SK-N-SH treated with all-trans-retinoic acid at 6 μM for 48 hours (cell line): Measurements from ENCODE around the gene KIAA1671.

Experiments used
- ARNTL ChIP-seq: fragments of 450-650 bp; formaldehyde crosslinking; IDR thresholded peaks from 2 replicates; pipeline ENCODE4 v1.5.0; 2020; ENCODE audit warnings: low read depth, mild to moderate bottlenecking, moderate library complexity, borderline replicate concordance
- CREB5 ChIP-seq: fragments of 250-450 bp; sonication (Bioruptor Pico); IDR thresholded peaks from 2 replicates; pipeline ENCODE4 v1.5.1; 2020; ENCODE audit warnings: low read depth, mild to moderate bottlenecking, moderate library complexity
- OSR1 ChIP-seq: fragments of 250-450 bp; sonication (Bioruptor Pico); IDR thresholded peaks from 2 replicates; pipeline ENCODE4 v1.8.0; 2022; ENCODE audit warnings: moderate library complexity, mild to moderate bottlenecking, inconsistent platforms
- PATZ1 ChIP-seq: fragments of 250-450 bp; sonication (Bioruptor Pico); IDR thresholded peaks from 2 replicates; pipeline ENCODE4 v1.8.0; 2020; ENCODE audit warnings: mild to moderate bottlenecking, moderate library complexity, borderline replicate concordance
- PPARA ChIP-seq: fragments of 250-450 bp; sonication (Bioruptor Pico); IDR thresholded peaks from 2 replicates; pipeline ENCODE4 v1.5.0; 2020; ENCODE audit warnings: mild to moderate bottlenecking, borderline replicate concordance
- SNAI2 ChIP-seq: fragments of 250-450 bp; sonication (Bioruptor Pico); IDR thresholded peaks from 2 replicates; pipeline ENCODE4 v1.5.0; 2020; ENCODE audit warnings: mild to moderate bottlenecking, moderate library complexity
- TSHZ2 ChIP-seq: fragments of 250-450 bp; sonication (Bioruptor Pico); IDR thresholded peaks from 2 replicates; pipeline ENCODE4 v1.5.0; 2020; ENCODE audit warnings: mild to moderate bottlenecking, moderate library complexity
- ZNF565 ChIP-seq: fragments of 450-650 bp; formaldehyde crosslinking; conservative IDR thresholded peaks from 2 replicates; pipeline ENCODE4 v1.5.0; 2020; ENCODE audit warnings: low read depth, mild to moderate bottlenecking, moderate library complexity
- ZNF8 ChIP-seq: fragments of 450-650 bp; formaldehyde crosslinking; IDR thresholded peaks from 2 replicates; pipeline ENCODE4 v1.5.0; 2020; ENCODE audit warnings: mild to moderate bottlenecking, moderate library complexity

DNA sequence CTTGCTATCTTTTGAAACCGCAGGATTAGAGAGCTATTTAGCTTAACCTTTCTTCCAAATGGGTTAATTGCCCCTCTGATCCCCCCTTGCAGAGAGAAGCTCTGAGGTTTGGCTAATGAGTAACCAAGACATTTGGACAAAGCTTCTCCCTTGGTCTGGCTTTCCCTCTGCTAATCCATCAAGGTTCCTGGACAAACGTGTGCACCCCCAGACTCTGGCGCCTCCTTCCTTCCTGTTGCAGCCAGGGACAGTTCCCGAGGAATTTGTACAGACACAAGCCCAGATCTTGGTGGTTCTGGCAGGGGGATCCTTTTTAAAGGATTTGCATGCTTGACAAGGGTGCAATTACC is 1.6 kb downstream of the KIAA1671 start:
- TF ChIP-seq SNAI2 (CRISPR knock-in tag): no peak
- TF ChIP-seq CREB5: no peak
- TF ChIP-seq TSHZ2: no peak
- no peak for TF ChIP-seq PPARA (CRISPR knock-in tag)
- TF ChIP-seq ARNTL (CRISPR knock-in tag): no peak
- TF ChIP-seq OSR1 (CRISPR knock-in tag): no peak
- no peak for TF ChIP-seq PATZ1 (CRISPR knock-in tag)
- TF ChIP-seq ZNF8 (CRISPR knock-in tag): no peak
- no peak for TF ChIP-seq ZNF565 (CRISPR knock-in tag)
